Ectodermal cell (in vitro differentiated cells): ENCODE measurements around the gene RBM12. TPM values are rescaled to one million over a fixed set of nuclear protein-coding genes. Genes with fewer than 3 reads are reported as not detected.
"Not testable (repeated sequence)": the region's sequence is repeated elsewhere in the genome, so short reads cannot be mapped to it uniquely, and the experiment has no call there.

Experiments used
- H3K27ac ChIP-seq: 2 replicates; pipeline ENCODE4 v1.7.0; 2013; ENCODE audit warnings: mild to moderate bottlenecking, low read depth, low read length; ENCODE audit not compliant: insufficient read depth, poor library complexity, severe bottlenecking
- H3K27me3 ChIP-seq: 2 replicates; pipeline ENCODE4 v1.7.0; 2013; ENCODE audit warnings: mild to moderate bottlenecking, low read length; ENCODE audit not compliant: insufficient read depth, control insufficient read depth, poor library complexity, severe bottlenecking
- H3K36me3 ChIP-seq: one replicate; pipeline ENCODE4 v1.7.0; 2013; ENCODE audit warnings: low read length; ENCODE audit not compliant: control insufficient read depth, insufficient read depth
- H3K4me1 ChIP-seq: one replicate; pipeline ENCODE4 v1.7.0; 2013; ENCODE audit warnings: low read length; ENCODE audit not compliant: control insufficient read depth, insufficient read depth
- H3K4me3 ChIP-seq: 2 replicates; pipeline ENCODE4 v1.7.0; 2013; ENCODE audit warnings: low read depth, low read length, control low read depth; ENCODE audit not compliant: insufficient read depth
- H3K9me3 ChIP-seq: 2 replicates; pipeline ENCODE4 v1.7.0; 2013; ENCODE audit warnings: mild to moderate bottlenecking, low read length, moderate library complexity; ENCODE audit not compliant: control insufficient read depth
- WGBS, 2 experiments: methylation state at CpG; one replicate each; pipeline ENCODE4 v1.1.7; 2013; ENCODE audit warnings: missing lambda C conversion rate in 2 of 2; 5-methylcytosine and 5-hydroxymethylcytosine counted together
- polyA plus RNA-seq, 4 experiments: library from polyadenylated mRNA; stranded (reverse); fragments of 50-300 nt; gene quantifications; one replicate each; pipeline ENCODE4 v1.2.3, GENCODE V29; 2013

The RBM12 gene
- polyA plus RNA-seq (2013, experiment 1 of 4): 111 TPM
- polyA plus RNA-seq (2013, experiment 2 of 4): 161 TPM
- 99.7 TPM for polyA plus RNA-seq (2013, experiment 3 of 4)
- 130 TPM for polyA plus RNA-seq (2013, experiment 4 of 4)

DNA sequence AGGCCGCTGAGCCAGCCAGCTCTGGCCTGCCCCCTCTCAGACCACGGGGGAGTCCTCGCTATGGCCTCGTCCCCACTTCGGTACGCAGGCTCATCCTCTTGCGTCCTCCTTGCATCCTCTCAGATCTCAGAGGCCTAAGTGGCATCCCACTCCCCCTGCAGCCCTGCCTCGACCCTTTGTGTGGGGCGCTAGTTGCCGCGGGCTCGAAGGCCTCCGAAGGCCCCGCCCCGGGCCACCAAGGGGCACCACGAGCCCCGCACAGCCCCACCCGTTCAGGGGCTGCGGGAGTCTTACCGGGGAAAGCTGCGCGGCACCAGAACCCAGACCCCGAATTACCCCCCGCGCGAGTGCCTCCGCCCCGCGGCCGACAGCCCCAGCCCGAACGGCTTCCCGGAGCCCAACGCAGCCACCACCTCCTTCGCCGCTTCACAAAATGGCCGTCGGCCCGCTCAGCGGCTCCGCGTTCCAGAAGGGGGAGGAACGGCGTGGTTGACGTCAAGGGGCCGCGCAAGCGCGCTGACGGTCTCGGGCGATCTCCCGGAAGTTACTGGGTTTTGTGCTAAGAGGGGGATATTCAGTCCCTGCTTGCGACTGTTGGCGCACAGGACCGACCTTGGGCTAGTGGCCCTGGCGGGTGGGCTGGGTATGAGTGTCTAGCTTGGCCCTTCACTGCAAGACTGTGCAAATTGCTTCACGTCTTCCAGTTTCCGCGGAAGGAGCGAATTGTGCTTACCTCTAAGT is at the start of gene RBM12, which contains the start of gene CPNE1:
Gene RBM12 (minus strand): TSS at position 435 of the 741 bp plus-strand sequence. CDS start 9,578 bp downstream, outside the sequence.
Gene CPNE1 (minus strand): TSS at position 435 of the 741 bp plus-strand sequence. CDS start 31,977 bp downstream, outside the sequence.
- no peaks in the 10 kb centered on the region for H3K36me3 ChIP-seq
- WGBS, 2 experiments: 1 to 2% methylated on average over 61 of the region's 61 CpGs
- H3K4me1 ChIP-seq: no peaks in the 10 kb centered on the region
- no peaks in the 10 kb centered on the region for H3K27me3 ChIP-seq
- H3K27ac ChIP-seq: peak within 1 kb of the TSS; percentile 96
- H3K9me3 ChIP-seq: no peaks in the 10 kb centered on the region
- peak within 1 kb of the TSS; percentile 98 for H3K4me3 ChIP-seq

- Histone ChIP-seq H3K27ac (no peak overlapping the region), H3K4me3 (no peak overlapping the region), H3K27me3 (no peaks in the 10 kb centered on the region), H3K36me3 (peaks cover 76% of the 10 kb centered on the region), H3K9me3 (no peaks in the 10 kb centered on the region), H3K4me1 (no peaks in the 10 kb centered on the region)
- 95 to 98% methylated on average over 4 of the region's 4 CpGs for WGBS, 2 experiments
Observed at GRCh38 chr20:35714127-35714526, 49.4 kb upstream of the RBM12 start.

DNA sequence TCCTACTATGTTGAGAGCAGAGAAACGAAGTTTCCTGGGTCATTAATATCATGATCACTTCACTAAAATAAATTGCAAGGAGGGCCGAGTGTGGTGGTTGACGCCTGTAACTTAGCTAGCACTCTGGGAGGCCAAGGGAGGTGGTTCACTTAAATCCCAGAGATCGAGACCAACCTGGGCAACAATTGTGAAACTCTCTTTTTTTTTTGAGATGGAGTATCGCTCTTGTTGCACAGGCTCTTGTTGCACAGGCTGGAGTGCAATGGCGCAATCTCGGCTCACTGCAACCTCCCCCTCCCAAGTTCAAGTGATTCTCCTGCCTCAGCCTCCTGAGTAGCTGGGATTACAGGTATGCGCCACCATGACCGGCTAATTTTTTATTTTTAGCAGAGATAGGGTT is 48.4 kb upstream of the RBM12 start:
- H3K4me1 ChIP-seq, H3K4me3 ChIP-seq, H3K27me3 ChIP-seq, H3K9me3 ChIP-seq, H3K27ac ChIP-seq: not testable (repeated sequence)
- WGBS, 2 experiments: 93 to 95% methylated on average over 9 of the region's 9 CpGs
- peaks cover 74% of the 10 kb centered on the region for H3K36me3 ChIP-seq

DNA sequence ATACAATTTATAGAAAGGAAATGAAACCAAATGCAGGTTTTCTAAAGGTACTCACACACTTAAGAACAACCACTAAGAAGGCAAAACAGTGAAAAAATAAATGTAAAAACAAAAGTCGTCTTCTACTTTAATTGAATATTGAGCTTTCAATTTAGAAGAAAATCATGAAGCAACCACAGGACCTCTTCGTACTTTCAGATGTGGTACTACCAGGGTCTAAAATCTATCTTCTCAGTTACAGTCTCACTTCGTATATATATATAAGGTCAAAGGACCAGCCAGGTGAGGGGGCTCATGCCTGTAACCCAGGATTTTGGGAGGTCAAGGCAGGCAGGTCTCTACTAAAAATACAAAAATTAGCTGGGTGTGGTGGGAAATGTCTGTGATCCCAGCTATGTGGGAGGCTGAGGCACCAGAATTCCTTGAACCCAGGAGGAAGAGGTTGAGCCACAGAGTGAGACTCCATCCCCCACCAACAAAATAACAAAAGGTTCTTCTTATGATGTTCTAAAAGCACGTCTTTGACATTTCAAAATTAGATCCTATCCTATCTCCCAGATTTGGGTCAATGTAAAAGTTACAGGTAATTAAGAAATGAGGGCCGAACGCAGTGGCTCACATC is 47.0 kb upstream of the RBM12 start:
- Histone ChIP-seq H3K4me1 (no peaks in the 10 kb centered on the region), H3K27me3 (no peaks in the 10 kb centered on the region), H3K36me3 (peaks cover 66% of the 10 kb centered on the region), H3K4me3 (no peak overlapping the region), H3K9me3 (no peaks in the 10 kb centered on the region), H3K27ac (no peak overlapping the region)
- WGBS, 2 experiments: 93 to 96% methylated on average over 6 of the region's 6 CpGs

- no peaks in the 10 kb centered on the region for H3K4me1 ChIP-seq
- no peak overlapping the region for H3K4me3 ChIP-seq
- WGBS, 2 experiments: 94 to 100% methylated on average over 2 to 6 of the region's 6 CpGs
- no peaks in the 10 kb centered on the region for H3K9me3 ChIP-seq
- no peak overlapping the region for H3K27ac ChIP-seq
- H3K36me3 ChIP-seq: peaks cover 66% of the 10 kb centered on the region
- no peaks in the 10 kb centered on the region for H3K27me3 ChIP-seq
Observed at GRCh38 chr20:35710884-35711587, 46.3 kb upstream of the RBM12 start.

DNA sequence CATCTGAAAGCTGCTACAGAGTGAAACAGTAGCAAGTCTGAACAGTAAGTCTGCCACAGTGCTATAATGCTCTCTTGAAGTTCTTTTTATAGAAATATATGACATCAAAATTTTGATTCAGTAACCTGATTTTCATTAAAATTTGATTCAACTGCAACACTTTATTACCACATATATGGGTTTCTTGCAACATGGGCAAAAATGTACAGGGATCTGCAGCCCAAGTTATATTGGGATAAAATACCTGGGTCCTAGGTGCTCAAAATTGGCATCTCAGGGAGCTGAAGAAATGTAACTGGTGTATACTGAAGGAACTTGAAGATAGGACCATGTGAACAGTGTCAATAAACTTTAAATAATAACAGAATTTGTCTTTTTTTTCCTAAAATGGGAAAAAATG is 45.3 kb upstream of the RBM12 start:
- no peaks in the 10 kb centered on the region for H3K9me3 ChIP-seq
- no peaks in the 10 kb centered on the region for H3K27me3 ChIP-seq
- no peak overlapping the region for H3K27ac ChIP-seq
- H3K4me3 ChIP-seq: no peak overlapping the region
- peaks cover 65% of the 10 kb centered on the region for H3K36me3 ChIP-seq
- H3K4me1 ChIP-seq: no peaks in the 10 kb centered on the region

GRCh38 chr20:35709259-35709658 is 44.6 kb upstream of the RBM12 start:
- Histone ChIP-seq H3K27ac (no peak overlapping the region), H3K4me3 (no peak overlapping the region), H3K9me3 (no peaks in the 10 kb centered on the region), H3K4me1 (no peaks in the 10 kb centered on the region), H3K36me3 (peaks cover 70% of the 10 kb centered on the region), H3K27me3 (no peaks in the 10 kb centered on the region)
- 100% methylated on average over 1 of the region's 1 CpG; no CpG with 5 or more reads in 1 of the 2 experiments for WGBS, 2 experiments

GRCh38 chr20:35708502-35708901 is 43.8 kb upstream of the RBM12 start:
- no peaks in the 10 kb centered on the region for H3K27me3 ChIP-seq
- H3K27ac ChIP-seq: no peak overlapping the region
- peaks cover 70% of the 10 kb centered on the region for H3K36me3 ChIP-seq
- H3K4me3 ChIP-seq: no peak overlapping the region
- no peaks in the 10 kb centered on the region for H3K9me3 ChIP-seq
- WGBS, 2 experiments: 94 to 100% methylated on average over 1 of the region's 1 CpG
- H3K4me1 ChIP-seq: no peaks in the 10 kb centered on the region

DNA sequence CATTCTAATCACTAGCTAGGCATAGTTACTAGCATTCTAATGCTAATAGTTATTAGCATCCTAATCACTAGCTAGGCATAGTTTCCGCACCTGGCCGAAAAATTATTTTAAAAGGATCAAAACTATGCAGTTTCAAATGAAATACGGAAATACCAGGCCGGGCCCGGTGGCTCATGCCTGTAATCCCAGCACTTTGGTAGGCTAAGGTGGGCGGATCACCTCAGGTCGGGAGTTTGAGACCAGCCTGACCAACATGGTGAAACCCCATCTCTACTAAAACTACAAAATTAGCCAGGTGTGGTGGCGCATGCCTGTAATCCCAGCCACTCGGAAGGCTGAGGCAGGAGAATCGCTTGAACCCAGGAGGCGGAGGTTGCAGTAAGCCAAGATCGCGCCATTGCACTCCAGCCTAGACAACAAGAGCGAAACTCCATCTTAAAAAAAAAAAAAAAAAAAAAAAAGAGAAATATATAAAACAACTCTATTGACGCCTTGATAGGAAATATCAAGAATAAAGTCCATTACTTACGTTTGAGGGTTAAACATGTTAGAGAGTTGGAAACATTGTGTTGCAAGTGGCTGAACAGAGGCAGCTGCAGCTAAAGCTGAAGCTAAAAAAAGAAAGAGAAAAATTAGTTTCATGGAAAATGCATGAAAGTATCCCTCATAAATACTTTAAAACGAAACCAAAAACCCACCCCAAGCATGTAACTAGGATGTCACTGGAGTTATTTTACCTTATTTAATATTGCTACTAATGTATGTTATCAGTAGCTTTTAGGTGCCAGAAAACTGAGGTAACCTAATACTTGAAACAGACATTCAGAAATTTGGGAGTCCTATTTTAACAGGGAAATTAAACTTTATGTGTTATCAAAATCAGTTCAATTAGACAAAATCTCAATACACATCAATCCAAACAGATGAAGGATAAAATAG is 42.2 kb upstream of the RBM12 start:
- peaks cover 61% of the 10 kb centered on the region for H3K36me3 ChIP-seq
- H3K27ac ChIP-seq, H3K4me3 ChIP-seq, H3K27me3 ChIP-seq, H3K9me3 ChIP-seq, H3K4me1 ChIP-seq: not testable (repeated sequence)
- WGBS, 2 experiments: 93 to 96% methylated on average over 13 of the region's 17 CpGs
